HFFc6 (cell line): ENCODE measurements around the gene ZNF777. TPM values are rescaled to one million over a fixed set of nuclear protein-coding genes. Genes with fewer than 3 reads are reported as not detected.

Source experiments
- DNase-seq: peaks from one replicate; pipeline ENCODE4 v3.0.0-alpha.2; 2018
- H3K27ac Mint-ChIP-seq: 2 replicates; pipeline ENCODE4 v1.8.0; 2020; ENCODE audit warnings: mild to moderate bottlenecking, mixed read lengths
- H3K27me3 Mint-ChIP-seq: 2 replicates; pipeline ENCODE4 v1.8.0; 2021; ENCODE audit warnings: mild to moderate bottlenecking, moderate library complexity, mixed read lengths; ENCODE audit not compliant: insufficient read depth
- H3K36me3 Mint-ChIP-seq: 2 replicates; pipeline ENCODE4 v1.8.0; 2021; ENCODE audit warnings: low read depth, mixed read lengths
- H3K4me1 Mint-ChIP-seq: 2 replicates; pipeline ENCODE4 v1.8.0; 2020; ENCODE audit warnings: low read depth, mixed read lengths
- H3K4me3 Mint-ChIP-seq: 2 replicates; pipeline ENCODE4 v1.8.0; 2020; ENCODE audit warnings: mild to moderate bottlenecking, moderate library complexity, mixed read lengths
- H3K9me3 Mint-ChIP-seq: 2 replicates; pipeline ENCODE4 v1.8.0; 2020; ENCODE audit warnings: mild to moderate bottlenecking, mixed read lengths
- total RNA-seq, 6 experiments: library from RNA; stranded (reverse); fragmentation: NEBNext Ultra II Directional; extraction: Animal tissue kit (Norgen Biotek cat#: 25700); gene quantifications; 2 replicates in 1 of 6; 3 replicates in 5 of 6; pipeline ENCODE4 v1.2.3, GENCODE V29; 2021
- TF ChIP-seq, protein P1 (sequence below): fragments of 200-600 bp; sonication (generic); IDR thresholded peaks from 2 replicates; pipeline ENCODE4 v1.5.0; 2021; ENCODE audit warnings: antibody characterized with exemption, mild to moderate bottlenecking

ZNF777 gene
- total RNA-seq, 6 experiments from 2014 or later: 13.6 to 16.7 (median 15.2) TPM

DNA sequence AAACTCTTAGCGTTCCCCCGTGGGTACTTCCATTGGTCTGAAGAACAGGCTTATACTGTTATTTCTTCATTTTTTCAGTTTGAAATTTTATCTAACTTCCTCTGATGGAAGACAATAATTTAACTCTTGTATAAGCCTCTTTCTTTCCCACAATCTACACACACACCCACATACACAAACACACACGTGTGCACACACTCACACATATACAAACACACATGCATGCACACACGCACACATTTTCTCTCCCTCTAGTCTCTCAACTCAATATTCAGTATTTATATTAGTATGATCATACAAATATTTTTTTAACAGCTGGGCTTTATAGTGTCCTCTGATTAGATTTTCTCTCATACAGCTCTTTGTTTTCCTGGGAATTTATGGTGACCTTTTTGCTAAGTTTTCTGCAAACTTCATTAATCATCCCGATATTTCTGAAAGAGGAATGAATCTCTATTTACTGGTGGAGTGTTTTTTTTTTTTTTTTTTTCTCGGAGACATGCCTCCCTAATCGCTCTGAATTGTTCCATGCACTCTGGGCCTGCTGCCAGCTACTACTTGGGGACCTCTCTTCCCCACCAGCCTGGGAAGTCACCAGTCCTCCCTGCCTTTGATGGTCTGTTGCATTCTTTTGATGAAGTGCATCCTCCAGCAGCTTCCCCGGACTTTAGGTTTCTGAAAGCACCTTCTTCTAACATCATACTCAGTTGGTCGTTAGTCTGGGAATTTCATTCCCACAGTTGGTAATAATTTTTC lies 75.5 kb downstream of the ZNF777 start:
- H3K27me3 Mint-ChIP-seq: peaks cover 9% of the 10 kb centered on the region
- TF ChIP-seq, protein P1, sequence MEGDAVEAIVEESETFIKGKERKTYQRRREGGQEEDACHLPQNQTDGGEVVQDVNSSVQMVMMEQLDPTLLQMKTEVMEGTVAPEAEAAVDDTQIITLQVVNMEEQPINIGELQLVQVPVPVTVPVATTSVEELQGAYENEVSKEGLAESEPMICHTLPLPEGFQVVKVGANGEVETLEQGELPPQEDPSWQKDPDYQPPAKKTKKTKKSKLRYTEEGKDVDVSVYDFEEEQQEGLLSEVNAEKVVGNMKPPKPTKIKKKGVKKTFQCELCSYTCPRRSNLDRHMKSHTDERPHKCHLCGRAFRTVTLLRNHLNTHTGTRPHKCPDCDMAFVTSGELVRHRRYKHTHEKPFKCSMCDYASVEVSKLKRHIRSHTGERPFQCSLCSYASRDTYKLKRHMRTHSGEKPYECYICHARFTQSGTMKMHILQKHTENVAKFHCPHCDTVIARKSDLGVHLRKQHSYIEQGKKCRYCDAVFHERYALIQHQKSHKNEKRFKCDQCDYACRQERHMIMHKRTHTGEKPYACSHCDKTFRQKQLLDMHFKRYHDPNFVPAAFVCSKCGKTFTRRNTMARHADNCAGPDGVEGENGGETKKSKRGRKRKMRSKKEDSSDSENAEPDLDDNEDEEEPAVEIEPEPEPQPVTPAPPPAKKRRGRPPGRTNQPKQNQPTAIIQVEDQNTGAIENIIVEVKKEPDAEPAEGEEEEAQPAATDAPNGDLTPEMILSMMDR: no peak
- H3K36me3 Mint-ChIP-seq: no peaks in the 10 kb centered on the region
- no peaks in the 10 kb centered on the region for H3K4me1 Mint-ChIP-seq
- H3K27ac Mint-ChIP-seq: no peak overlapping the region
- peaks cover 2% of the 10 kb centered on the region; the same call in 1 of the 2 replicates for H3K9me3 Mint-ChIP-seq
- DNase-seq: no peak
- no peak overlapping the region for H3K4me3 Mint-ChIP-seq

Other genes starting within 250 kb of the ZNF777 start
- gene ZNF212, start 221.4 kb downstream of the ZNF777 start, total RNA-seq: 1 to 10 TPM; 6.2 to 8.2 (median 6.3) TPM
- 1 to 10 TPM; 7.8 to 8.9 (median 8.5) TPM for gene ZNF783, start 198.9 kb downstream of the ZNF777 start, total RNA-seq
- gene ZNF746, start 36.7 kb upstream of the ZNF777 start, total RNA-seq: 10 to 100 TPM; 15.7 to 18.2 (median 16.4) TPM